ENCODE data around the gene PTMS.
A peak's percentile ranks its signal among the peaks of the same experiment; 100 is the strongest.

The PTMS gene

GRCh38 chr12:6752921-6753771, 13.0 kb upstream of the PTMS start, which contains the start of gene MLF2:
TSS of gene MLF2 (minus strand) at chr12:6753141. CDS start at chr12:6752334, 807 bp downstream.
- DNase-seq (ENCODE audit: extremely low read depth, low read depth), result peak; percentile 99
- peak; percentile 97 for TF ChIP-seq CTCF (IDR thresholded peaks at IDR 0.05; ENCODE audit: low read depth, low read length)

- DNase-seq (ENCODE audit: extremely low read depth, low read depth), result no peak
- TF ChIP-seq CTCF (IDR thresholded peaks at IDR 0.05; ENCODE audit: low read depth, low read length), result no peak
These were observed 12.3 kb upstream of the PTMS start for GRCh38 chr12:6753772-6754356.

GRCh38 chr12:6754411-6754810, 11.8 kb upstream of the PTMS start:
- no peak for TF ChIP-seq CTCF (IDR thresholded peaks at IDR 0.05; ENCODE audit: low read depth, low read length)
- no peak for DNase-seq (ENCODE audit: extremely low read depth, low read depth)

GRCh38 chr12:6757028-6757690, 9.0 kb upstream of the PTMS start:
- TF ChIP-seq CTCF (IDR thresholded peaks at IDR 0.05; ENCODE audit: low read depth, low read length), result no peak
- DNase-seq (ENCODE audit: extremely low read depth, low read depth), result no peak

- no peak for DNase-seq (ENCODE audit: extremely low read depth, low read depth)
- no peak for TF ChIP-seq CTCF (IDR thresholded peaks at IDR 0.05; ENCODE audit: low read depth, low read length)
These were observed 7.6 kb upstream of the PTMS start for GRCh38 chr12:6758506-6759095.

- no peak for TF ChIP-seq CTCF (IDR thresholded peaks at IDR 0.05; ENCODE audit: low read depth, low read length)
These were observed 6.4 kb upstream of the PTMS start for GRCh38 chr12:6759741-6760140.

More at GRCh38 chr12:6759741-6760140, 6.4 kb upstream of the PTMS start:
- no peak for DNase-seq (ENCODE audit: extremely low read depth, low read depth)

All from AG09319 (cell line).